ENCODE measurements around the gene TRAPPC12.
A peak's percentile ranks its signal among the peaks of the same experiment; 100 is the strongest.
"Not testable (repeated sequence)": the region's sequence is repeated elsewhere in the genome, so short reads cannot be mapped to it uniquely, and the experiment has no call there.

TRAPPC12 gene

GRCh38 chr2:3432693-3433338 lies 53.3 kb downstream of the TRAPPC12 start:
- no peak for DNase-seq (ENCODE audit: low spot score)

- DNase-seq (ENCODE audit: low spot score) = no peak
Measured at GRCh38 chr2:3433339-3433699, 53.8 kb downstream of the TRAPPC12 start.

DNA sequence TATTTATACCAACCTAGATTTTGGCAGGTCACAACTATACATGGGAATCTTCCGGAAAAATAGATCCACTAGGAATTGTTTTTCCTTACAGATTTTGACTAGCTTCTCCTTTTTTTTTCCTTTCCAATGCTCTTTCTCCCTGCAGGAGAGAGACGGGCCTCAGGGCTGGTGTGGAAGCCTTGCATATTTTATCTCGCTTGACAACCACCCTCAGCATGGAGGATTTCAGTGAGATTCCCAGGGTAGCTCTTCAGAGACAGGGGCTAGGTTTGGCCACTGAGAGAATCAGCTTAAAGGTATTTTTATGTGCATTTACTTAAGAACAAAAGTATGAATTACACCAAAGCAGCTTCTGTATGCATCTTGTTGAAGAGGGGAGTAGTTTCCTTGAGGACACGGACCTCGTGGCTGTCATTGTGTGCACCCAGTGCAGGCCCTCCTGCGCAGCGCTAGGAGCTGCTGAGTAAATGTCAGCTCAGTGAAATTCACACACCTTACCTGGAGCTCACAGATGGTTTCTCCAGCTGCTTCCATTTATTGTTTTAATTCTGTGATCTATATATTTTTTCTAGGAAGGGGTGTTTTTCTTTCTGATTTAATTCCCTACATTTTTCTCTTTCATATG lies 54.4 kb downstream of the TRAPPC12 start:
- DNase-seq (ENCODE audit: low spot score) = no peak

DNA sequence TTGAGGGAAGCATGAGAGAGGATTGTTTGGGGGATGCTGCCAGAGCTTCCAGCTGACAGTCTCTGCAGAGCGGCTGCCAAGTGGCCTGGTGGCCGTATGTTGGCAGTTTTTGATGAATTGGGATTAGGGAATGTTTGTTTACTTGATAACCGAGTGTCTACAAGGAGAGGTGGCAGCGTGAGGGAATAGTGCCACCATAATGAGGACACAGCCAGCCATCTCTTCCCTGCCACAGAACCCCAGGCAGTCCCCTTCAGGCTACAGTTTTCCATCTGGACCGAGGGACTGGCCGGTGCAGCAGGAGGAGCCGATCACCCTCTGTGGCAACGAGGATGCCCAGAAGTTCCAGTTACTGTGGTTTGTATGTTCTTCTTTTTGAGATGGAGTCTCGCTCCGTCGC lies 55.2 kb downstream of the TRAPPC12 start:
- DNase-seq (ENCODE audit: low spot score) = no peak

DNA sequence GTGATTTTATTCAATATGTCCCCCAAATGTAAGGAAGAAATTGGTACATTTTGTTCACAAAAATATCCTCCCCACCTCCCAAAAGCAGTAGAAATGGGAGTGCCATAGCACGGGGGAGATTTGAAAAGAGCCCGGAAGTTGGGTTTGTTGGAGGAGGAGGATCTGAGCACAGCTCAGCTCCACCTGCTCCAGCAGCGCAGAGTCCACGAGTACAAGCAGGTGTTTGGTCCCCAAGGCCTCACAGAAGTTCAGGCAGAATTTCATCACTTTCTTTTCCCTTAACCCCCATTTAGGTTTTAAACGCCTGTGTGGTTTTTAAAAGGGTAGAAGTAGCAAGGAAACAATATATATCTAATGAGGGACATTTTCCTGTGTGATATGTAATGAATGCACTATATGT lies 56.0 kb downstream of the TRAPPC12 start:
- DNase-seq (ENCODE audit: low spot score) = no peak

DNA sequence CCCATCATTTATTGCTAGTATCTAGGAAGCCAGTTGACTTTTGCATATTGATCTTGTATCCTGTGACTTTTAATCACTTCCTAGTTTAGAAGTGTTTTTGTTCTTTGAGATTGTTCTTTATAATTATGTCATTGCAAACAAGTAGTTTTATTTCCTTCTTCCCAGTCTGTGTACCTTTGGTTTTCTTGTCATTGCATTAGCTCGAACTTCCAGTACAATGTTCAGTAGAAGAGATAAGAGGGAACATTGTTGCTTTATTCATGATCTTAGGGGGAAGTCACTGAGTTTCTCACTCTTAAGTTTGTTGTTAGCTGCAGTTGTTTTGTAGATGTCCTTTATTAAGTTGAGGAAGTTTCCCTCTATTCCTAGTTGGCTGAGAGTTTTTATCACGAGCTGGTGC lies 61.0 kb downstream of the TRAPPC12 start:
- DNase-seq (ENCODE audit: low spot score) = no peak

DNA sequence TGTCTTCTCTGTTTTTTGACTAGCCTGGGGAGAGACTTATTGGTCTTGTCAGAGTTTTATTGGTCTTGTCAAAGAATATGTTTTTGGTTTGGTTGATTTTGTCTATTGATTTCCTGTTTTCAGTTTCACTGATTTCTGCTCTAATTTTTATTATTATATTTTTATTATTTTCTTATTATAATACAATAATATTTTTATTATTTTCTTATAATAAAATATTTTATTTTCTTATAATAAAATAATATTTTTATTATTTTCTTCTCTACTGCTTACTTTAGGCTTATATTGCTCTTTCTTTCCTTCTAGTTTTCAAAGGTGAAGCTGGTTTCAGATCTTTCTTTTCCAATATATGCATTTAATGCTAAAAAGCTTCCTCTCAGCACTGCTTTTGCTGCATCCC lies 62.0 kb downstream of the TRAPPC12 start:
- DNase-seq (ENCODE audit: low spot score) = no peak

DNA sequence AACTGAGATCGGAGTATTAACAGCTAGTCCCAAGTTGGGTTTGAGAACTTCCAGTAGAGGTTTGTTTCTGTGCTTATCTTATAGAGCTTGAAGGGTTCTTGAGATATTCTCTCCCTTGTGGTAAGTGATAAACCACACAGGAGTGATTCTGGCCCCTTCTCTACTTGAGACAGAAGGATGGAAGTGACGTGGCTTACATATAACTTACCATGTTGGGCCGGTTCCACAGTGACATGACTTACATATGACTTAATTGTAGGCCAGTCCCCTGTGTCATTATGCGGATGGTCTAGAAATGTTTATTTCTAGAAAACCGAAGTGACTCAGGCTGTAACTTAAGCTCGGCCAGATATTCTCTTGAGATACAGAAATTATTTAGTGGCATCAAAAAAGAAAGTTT lies 62.7 kb downstream of the TRAPPC12 start:
- no peak for DNase-seq (ENCODE audit: low spot score)

GRCh38 chr2:3443083-3443482 lies 63.6 kb downstream of the TRAPPC12 start:
- DNase-seq (ENCODE audit: low spot score) = no peak

- DNase-seq (ENCODE audit: low spot score) = no peak
Measured at GRCh38 chr2:3443506-3444084, 64.1 kb downstream of the TRAPPC12 start.

GRCh38 chr2:3445891-3446290 lies 66.4 kb downstream of the TRAPPC12 start:
- DNase-seq (ENCODE audit: low spot score) = no peak

- no peak for DNase-seq (ENCODE audit: low spot score)
Measured at GRCh38 chr2:3446381-3446780, 66.9 kb downstream of the TRAPPC12 start.

DNA sequence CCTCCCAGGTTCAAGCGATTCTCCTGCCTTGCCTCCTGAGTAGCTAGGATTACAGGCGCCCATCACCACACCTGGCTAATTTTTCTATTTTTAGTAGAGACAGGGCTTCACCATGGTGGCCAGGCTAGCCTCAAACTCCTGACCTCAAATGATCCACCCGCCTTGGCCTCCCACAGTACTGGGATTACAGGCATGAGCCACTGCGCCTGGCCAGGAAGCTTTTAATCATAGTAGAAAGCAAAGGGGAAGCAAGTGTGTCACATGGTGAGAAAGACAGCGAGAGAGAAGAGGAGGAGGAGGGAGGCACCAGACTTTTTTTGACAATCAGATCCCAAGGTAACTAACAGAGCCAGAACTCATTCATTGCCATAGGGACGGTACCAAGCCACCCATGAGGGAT lies 67.7 kb downstream of the TRAPPC12 start:
- DNase-seq (ENCODE audit: low spot score) = not testable (repeated sequence)

GRCh38 chr2:3447789-3448317 lies 68.4 kb downstream of the TRAPPC12 start:
- DNase-seq (ENCODE audit: low spot score) = no peak

GRCh38 chr2:3448441-3448911 lies 69.0 kb downstream of the TRAPPC12 start:
- peak; percentile 44 for DNase-seq (ENCODE audit: low spot score)

GRCh38 chr2:3449086-3449485 lies 69.6 kb downstream of the TRAPPC12 start:
- DNase-seq (ENCODE audit: low spot score) = no peak

- DNase-seq (ENCODE audit: low spot score) = no peak
Measured at GRCh38 chr2:3449936-3450335, 70.4 kb downstream of the TRAPPC12 start.

GRCh38 chr2:3450385-3451010 lies 71.0 kb downstream of the TRAPPC12 start:
- no peak for DNase-seq (ENCODE audit: low spot score)

- DNase-seq (ENCODE audit: low spot score) = no peak
Measured at GRCh38 chr2:3451169-3451568, 71.7 kb downstream of the TRAPPC12 start.

DNA sequence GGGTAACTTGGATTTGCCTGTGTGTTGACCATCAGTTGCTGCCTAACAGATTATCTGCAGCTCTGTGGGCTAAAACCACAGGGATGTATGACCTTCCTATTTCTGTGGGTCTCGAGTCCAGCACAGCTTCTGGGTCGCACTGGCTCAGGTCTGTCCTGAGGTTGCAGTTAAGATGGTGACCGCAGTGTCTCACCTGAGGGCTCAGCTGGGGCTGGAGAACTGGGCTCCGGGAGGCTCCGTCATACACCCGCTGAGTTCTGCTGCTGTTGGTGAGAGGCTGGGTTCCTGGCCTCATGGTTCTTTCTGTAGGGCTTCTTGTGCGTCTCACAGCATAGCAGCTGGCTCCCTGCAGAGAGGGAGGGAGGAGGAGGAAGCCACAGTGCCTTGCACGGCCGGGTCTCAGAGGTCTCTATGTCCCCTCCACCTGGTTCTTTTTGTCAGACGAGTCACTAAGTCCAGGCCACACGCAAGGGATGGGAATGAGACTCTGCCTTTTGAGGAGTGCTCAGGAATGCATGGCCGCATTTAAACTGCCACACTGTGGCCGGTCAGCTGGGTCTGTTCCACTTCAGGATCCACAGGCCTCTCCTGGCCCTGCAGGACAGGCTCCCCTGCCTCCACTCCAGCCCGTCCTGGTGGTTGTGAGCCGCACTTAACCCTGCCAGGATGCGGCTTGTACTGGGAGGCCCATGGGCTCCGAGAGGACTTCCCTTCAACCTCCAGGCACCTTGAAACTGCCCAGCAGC lies 72.6 kb downstream of the TRAPPC12 start:
- no peak for DNase-seq (ENCODE audit: low spot score)

DNA sequence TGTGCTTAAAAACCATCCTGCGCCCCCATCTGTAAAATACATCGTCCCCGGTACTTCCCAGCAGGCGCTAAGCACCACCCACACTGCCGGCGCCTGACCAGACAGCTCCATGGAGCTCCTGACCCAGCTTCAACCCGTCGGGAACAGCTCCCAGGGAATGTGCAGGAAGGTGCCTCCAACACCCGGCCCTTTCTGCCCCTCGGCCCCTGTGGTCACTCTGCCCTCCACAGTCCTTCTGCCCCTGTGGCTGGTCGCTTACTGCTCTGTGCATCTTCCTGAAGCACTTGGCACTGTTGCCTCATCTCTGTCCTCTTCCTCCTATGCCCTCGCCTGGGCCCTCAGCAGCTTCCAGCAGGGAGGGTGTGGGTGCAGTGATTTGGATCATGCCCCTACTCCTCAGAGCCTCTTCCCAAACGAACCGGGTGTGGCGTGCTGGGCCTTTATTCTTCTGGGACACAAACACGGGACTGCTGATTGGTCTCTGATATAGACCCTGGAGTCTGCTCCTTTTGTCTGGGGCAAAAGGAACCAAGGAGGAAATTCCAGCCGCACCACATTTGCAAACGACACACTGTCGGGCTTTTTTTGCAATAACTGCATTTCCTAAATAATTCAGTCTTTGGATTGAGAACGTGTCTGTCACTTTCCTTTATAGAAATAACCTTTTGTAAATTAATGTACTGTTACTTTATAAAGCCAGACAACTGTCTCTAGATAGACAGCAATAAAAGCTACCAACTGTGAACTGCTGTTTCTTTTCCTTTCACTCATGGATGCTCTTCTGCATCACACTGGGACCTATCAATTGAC lies 73.9 kb downstream of the TRAPPC12 start:
- DNase-seq (ENCODE audit: low spot score) = no peak
